Measurements from ENCODE around the gene HID1.
A peak's percentile ranks its signal among the peaks of the same experiment; 100 is the strongest.
"Not testable (repeated sequence)": the region's sequence is repeated elsewhere in the genome, so short reads cannot be mapped to it uniquely, and the experiment has no call there.

The HID1 gene

GRCh38 chr17:74921026-74921681 is 51.4 kb downstream of the HID1 start:
- peak; percentile 39 for DNase-seq

- DNase-seq = peak; percentile 56
Measured at GRCh38 chr17:74920642-74921025, 51.9 kb downstream of the HID1 start.

GRCh38 chr17:74920306-74920620 is 52.3 kb downstream of the HID1 start:
- no peak for DNase-seq

GRCh38 chr17:74919440-74920305 is 52.9 kb downstream of the HID1 start:
- DNase-seq = no peak

- DNase-seq = no peak
Measured at GRCh38 chr17:74918906-74919305, 53.7 kb downstream of the HID1 start.

- no peak for DNase-seq
Measured at GRCh38 chr17:74917430-74917829, 55.1 kb downstream of the HID1 start.

- no peak for DNase-seq
Measured at GRCh38 chr17:74916851-74917199, 55.7 kb downstream of the HID1 start.

GRCh38 chr17:74916136-74916850 is 56.3 kb downstream of the HID1 start:
- no peak for DNase-seq

- not testable (repeated sequence) for DNase-seq
Measured at GRCh38 chr17:74911423-74911822, 61.1 kb downstream of the HID1 start.

- not testable (repeated sequence) for DNase-seq
Measured at GRCh38 chr17:74909097-74909496, 63.5 kb downstream of the HID1 start.

GRCh38 chr17:74907012-74907411 is 65.5 kb downstream of the HID1 start:
- no peak for DNase-seq

- not testable (repeated sequence) for DNase-seq
Measured at GRCh38 chr17:74906214-74906793, 66.3 kb downstream of the HID1 start.

- DNase-seq = no peak
Measured at GRCh38 chr17:74904687-74905409, 67.7 kb downstream of the HID1 start.

GRCh38 chr17:74903671-74904070 is 68.9 kb downstream of the HID1 start:
- no peak for DNase-seq

GRCh38 chr17:74903034-74903433 is 69.5 kb downstream of the HID1 start:
- DNase-seq = no peak

- no peak for DNase-seq
Measured at GRCh38 chr17:74901353-74902135, 71.0 kb downstream of the HID1 start.

Measured in NCI-H2171 (cell line).